Heart left ventricle (tissue), 16 donors: ENCODE data around the gene COLEC11. TPM values are rescaled to one million over a fixed set of nuclear protein-coding genes. Genes with fewer than 3 reads are reported as not detected.

Experiments
- ATAC-seq, 4 donors: fragments of 200-7000 bp; cut with Tn5 transposase; one replicate each; pipeline ENCODE4 v1.9.1; 2020 to 2022; ENCODE audit warnings: moderate library complexity in 4 of 4, mild to moderate bottlenecking in 3 of 4, moderate number of reproducible peaks in 1 of 4
- DNase-seq, 5 donors: peaks; one replicate each; pipeline ENCODE4 v3.0.0-alpha.2; 2020
- H3K27ac ChIP-seq, 12 donors: fragments of 200-600 bp; sonication (generic) in 4 of 12; one replicate each; pipeline versions ENCODE4 v1.5.0 to v1.8.0; 2016 to 2022; ENCODE audit warnings: mild to moderate bottlenecking in 2 of 12
- H3K27me3 ChIP-seq, 9 donors: fragments of 200-600 bp; sonication (generic) in 2 of 9; one replicate each; pipeline versions ENCODE4 v1.5.1 to v1.8.0; 2016 to 2022; ENCODE audit warnings: mild to moderate bottlenecking in 3 of 9
- H3K36me3 ChIP-seq, 9 donors: fragments of 200-600 bp; sonication (generic) in 2 of 9; one replicate each; pipeline versions ENCODE4 v1.5.0 to v1.8.0; 2018 to 2022; ENCODE audit warnings: mild to moderate bottlenecking in 2 of 9
- H3K4me1 ChIP-seq, 12 donors: fragments of 200-600 bp; sonication (generic) in 4 of 12; one replicate each; pipeline versions ENCODE4 v1.5.0 to v1.8.0; 2016 to 2022; ENCODE audit warnings: mild to moderate bottlenecking in 3 of 12
- H3K4me3 ChIP-seq, 12 donors: fragments of 200-600 bp; sonication (generic) in 4 of 12; one replicate each; pipeline versions ENCODE4 v1.5.0 to v1.8.0; 2017 to 2022; ENCODE audit warnings: mild to moderate bottlenecking in 9 of 12, moderate library complexity in 4 of 12
- H3K9me3 ChIP-seq, 12 donors: fragments of 200-600 bp; sonication (generic) in 4 of 12; one replicate each; pipeline versions ENCODE4 v1.5.0 to v1.8.0; 2016 to 2022; ENCODE audit warnings: mild to moderate bottlenecking in 1 of 12
- POLR2A ChIP-seq, 2 donors: fragments of 450-650 bp; IDR thresholded peaks; one replicate each; pipeline ENCODE4 v1.6.1; 2017; ENCODE audit warnings: antibody characterized with exemption in 2 of 2, mild to moderate bottlenecking in 2 of 2, moderate library complexity in 2 of 2
- WGBS, 4 donors: extraction: QIAGEN DNeasy Blood & Tissue Kit in 2 of 4; methylation state at CpG; one replicate each; pipeline versions ENCODE4 v1.1.5 to v1.1.7; 2013 to 2018; 5-methylcytosine and 5-hydroxymethylcytosine counted together
- intact Hi-C, 10 donors: fragments of 100-400 bp; cut with DNase I; formaldehyde crosslinking; loops; one replicate each; pipeline versions ENCODE4 v1.11.1 to v1.14.2; 2022
- polyA plus RNA-seq, 2 donors: library from polyadenylated mRNA; stranded (reverse); fragments of 200-250 nt; gene quantifications; one replicate each; pipeline ENCODE4 v1.2.3, GENCODE V29; 2013
- total RNA-seq, 9 donors: library from RNA; depleted of rRNA in 2 of 9; stranded (reverse); fragments of >200 nt in 2 of 9; fragmentation: NEBNext Ultra II Directional in 3 of 9; extraction: Animal tissue kit (Norgen Biotek cat#: 25700) in 3 of 9; gene quantifications; one replicate each; pipeline versions ENCODE4 v1.1.0 to v1.2.4, GENCODE V29; 2016 to 2023
- TF ChIP-seq, protein P1 (sequence below), 12 donors: fragments of 200-600 bp; sonication (generic) in 4 of 12; IDR thresholded peaks; one replicate each; pipeline versions ENCODE4 v1.5.0 to v1.8.0; 2018 to 2022; ENCODE audit warnings: antibody characterized with exemption in 12 of 12, mild to moderate bottlenecking in 5 of 12
- donor health status: ischemic (EF 13 %, LVEDD 7.1; RV severe dilation, severe dysfunction).
- donor health status: healthy with polysubstance abuse.
- donor health status: DM: no; HTN: yes; CAD: no.
- donor health status: DM: no; HTN: no; CAD: no.
- donor health status: ischemic (EF 25% LVEDD 6.9; RV normal size, moderate dysfunction).
- donor health status: ischemic (EF 25% LVEDD 5.7; RV mildly dilated, moderate dysfunction).
- donor health status: healthy.
- donor health status: DM: yes; HTN: yes; CAD: no.
- donor health status: ischemic (EF 35%, LVEDD 5.7; RV mildly dilated, moderate dysfunction).
- donor health status: nonischemic (EF 11% LVEDD 7.7; RV severe dilation, severe dysfunction).
- donor health status: DM: yes; HTN: yes; CAD: no.
- donor health status: PGD.
- donor health status: ischemic (EF 29% LVEDD 5.4; RV normal size, mild dysfunction).
- donor health status: nonischemic (EF 23%, LVEDD 6.1; RV moderate dilation, normal function).

COLEC11 gene
- total and polyA plus RNA-seq, 11 donors, result 2.3 to 12.5 (median 3.1) TPM

DNA sequence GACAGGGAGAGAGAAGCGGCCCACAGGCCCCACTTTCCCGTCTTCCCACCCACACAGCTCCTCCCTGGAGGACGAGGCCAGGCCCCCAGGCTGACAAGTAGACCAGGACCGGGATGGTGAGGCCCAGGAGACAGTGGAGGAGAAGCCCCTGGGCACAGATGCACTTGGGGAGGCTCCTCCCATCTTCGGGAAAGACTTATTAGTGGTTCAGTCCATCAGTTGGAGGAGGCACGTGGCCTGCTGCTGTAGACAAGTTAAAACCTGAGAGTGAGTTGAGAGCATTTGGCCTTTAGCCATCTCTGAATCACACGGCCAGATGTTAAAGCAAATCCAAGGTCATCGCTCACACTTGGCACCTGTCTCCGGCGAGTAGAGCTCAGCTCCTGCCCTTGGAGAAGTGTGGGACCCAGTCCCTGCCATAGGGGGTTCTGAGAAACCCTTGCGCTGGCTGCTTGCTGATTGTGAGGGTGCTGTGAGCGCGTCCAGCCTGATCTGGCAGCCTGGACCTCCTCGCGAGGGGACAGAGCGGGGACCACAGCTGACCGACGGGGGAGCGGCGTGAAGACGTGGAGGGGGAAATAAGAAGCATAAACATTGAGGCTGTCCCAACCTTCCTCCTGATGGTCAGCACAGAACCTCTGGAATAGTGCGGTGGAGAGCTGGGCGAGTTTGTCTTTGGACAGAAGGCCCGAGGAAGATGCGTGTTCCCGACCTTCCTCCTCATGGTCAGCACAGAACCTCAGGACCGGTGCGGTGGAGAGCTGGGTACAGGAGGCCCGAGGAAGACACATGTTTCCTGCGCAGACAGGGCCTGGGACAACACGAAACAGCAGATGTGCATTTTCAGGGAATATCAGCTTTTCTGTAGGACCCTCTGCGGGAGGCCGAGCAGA is 38.4 kb downstream of the COLEC11 start:
- ATAC-seq (peak in 2 of 4 donors; percentile 14 to 44), DNase-seq (peak in 4 of 5 donors; percentile 8 to 58 (median 28))
- no peak for TF ChIP-seq POLR2A (IDR thresholded peaks at IDR 0.05)
- TF ChIP-seq, protein P1, sequence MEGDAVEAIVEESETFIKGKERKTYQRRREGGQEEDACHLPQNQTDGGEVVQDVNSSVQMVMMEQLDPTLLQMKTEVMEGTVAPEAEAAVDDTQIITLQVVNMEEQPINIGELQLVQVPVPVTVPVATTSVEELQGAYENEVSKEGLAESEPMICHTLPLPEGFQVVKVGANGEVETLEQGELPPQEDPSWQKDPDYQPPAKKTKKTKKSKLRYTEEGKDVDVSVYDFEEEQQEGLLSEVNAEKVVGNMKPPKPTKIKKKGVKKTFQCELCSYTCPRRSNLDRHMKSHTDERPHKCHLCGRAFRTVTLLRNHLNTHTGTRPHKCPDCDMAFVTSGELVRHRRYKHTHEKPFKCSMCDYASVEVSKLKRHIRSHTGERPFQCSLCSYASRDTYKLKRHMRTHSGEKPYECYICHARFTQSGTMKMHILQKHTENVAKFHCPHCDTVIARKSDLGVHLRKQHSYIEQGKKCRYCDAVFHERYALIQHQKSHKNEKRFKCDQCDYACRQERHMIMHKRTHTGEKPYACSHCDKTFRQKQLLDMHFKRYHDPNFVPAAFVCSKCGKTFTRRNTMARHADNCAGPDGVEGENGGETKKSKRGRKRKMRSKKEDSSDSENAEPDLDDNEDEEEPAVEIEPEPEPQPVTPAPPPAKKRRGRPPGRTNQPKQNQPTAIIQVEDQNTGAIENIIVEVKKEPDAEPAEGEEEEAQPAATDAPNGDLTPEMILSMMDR (IDR thresholded peaks at IDR 0.05), result no peak
- intact Hi-C loops, result no loop called here
- Histone ChIP-seq H3K36me3 (no peaks in the 10 kb centered on the region), H3K27ac (no peak overlapping the region), H3K4me3 (no peak overlapping the region), H3K4me1 (peaks cover 0 to 10% (median 3%) of the 10 kb centered on the region in 12 donors), H3K27me3 (no peaks in the 10 kb centered on the region), H3K9me3 (no peaks in the 10 kb centered on the region)
- WGBS, 4 donors, result 72 to 80% (median 78%) methylated on average over 29 to 33 of the region's 33 CpGs

DNA sequence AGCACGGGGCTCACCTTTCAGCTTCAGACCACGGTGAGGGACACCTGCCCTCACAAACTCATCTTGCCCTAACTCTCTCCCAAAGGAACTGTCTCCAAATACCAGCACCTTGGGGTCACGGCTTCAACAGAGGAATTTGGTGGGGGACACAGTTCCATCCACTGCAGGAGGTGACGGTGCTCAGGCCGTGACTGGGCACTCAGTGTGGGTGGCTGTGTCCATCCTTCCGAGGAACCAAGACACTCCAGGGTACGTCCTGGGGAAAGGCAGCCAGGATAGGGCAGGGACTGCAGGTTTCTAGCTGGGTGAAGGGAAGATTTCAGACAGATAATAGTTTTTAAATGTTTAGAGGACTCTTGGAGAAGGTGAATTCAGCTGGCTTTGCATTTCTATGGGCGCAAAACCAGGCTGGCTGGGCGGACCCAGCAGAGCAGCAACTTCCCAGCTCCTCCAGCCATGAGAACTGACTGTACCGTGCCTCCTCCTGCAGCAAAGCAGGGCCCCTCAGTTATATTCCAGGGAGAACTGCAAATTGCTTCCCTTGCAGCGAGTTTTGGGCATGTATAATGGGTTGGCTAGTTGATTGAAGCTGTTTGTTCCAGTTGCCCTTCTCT is 39.2 kb downstream of the COLEC11 start:
- ATAC-seq (no peak), DNase-seq (peak in 2 of 5 donors; percentile 9 to 24)
- Histone ChIP-seq H3K36me3 (no peaks in the 10 kb centered on the region), H3K27me3 (no peaks in the 10 kb centered on the region), H3K4me1 (peaks cover 0 to 7% (median 0%) of the 10 kb centered on the region in 12 donors), H3K9me3 (no peaks in the 10 kb centered on the region), H3K4me3 (no peak overlapping the region), H3K27ac (no peak overlapping the region)
- WGBS, 4 donors, result 88 to 93% (median 92%) methylated on average over 10 to 11 of the region's 11 CpGs
- TF ChIP-seq, protein P1 (IDR thresholded peaks at IDR 0.05), result no peak
- intact Hi-C loops, result no loop called here

DNA sequence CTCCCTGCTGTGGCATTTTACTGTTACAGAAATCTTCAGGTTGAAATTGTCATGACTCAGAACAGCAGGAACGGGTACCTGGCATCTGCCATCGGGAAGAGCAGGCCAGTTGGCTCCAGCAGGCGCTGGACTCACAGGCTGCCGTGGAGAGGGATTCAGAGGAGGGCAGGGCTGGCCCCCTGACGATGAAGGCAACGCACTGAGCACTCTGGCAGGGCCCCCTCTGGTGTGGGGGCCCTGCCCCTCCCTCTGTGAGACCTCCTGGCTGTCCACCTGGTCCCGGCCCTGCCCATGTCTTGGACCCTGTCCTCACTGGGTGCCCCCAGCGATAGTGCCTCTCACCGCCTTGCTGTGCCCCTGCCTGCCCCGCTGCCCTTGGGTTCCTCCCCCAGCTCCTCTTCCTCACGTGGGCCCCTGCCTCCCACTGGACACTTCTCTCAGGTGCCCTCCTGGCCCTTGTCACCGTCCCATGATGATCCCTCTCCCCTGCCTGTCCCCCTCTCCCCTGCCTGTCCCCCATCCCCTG is 39.7 kb downstream of the COLEC11 start:
- 85 to 90% (median 87%) methylated on average over 9 to 12 of the region's 12 CpGs for WGBS, 4 donors
- TF ChIP-seq, protein P1 (IDR thresholded peaks at IDR 0.05), result no peak
- TF ChIP-seq POLR2A (IDR thresholded peaks at IDR 0.05), result no peak
- no peaks in the 10 kb centered on the region for H3K9me3 ChIP-seq
- H3K4me3 ChIP-seq, result no peak overlapping the region
- ATAC-seq (no peak), DNase-seq (peak in 2 of 5 donors; percentile 17 to 43)
- no peaks in the 10 kb centered on the region for H3K36me3 ChIP-seq
- H3K27ac ChIP-seq, result no peak overlapping the region
- peaks cover 0 to 7% (median 0%) of the 10 kb centered on the region in 12 donors for H3K4me1 ChIP-seq
- intact Hi-C loops, result no loop called here
- H3K27me3 ChIP-seq, result no peaks in the 10 kb centered on the region
